H1 (cell line): ENCODE results near the gene BBS1. TPM values are rescaled to one million over a fixed set of nuclear protein-coding genes. Genes with fewer than 3 reads are reported as not detected.

Experiments used
- CBX5 ChIP-seq: fragments of 300-800, 300-1000 bp; sonication (generic); IDR thresholded peaks from 2 replicates; pipeline ENCODE4 v1.7.1; 2016; ENCODE audit warnings: antibody characterized with exemption, low read length, low read depth
- SAP30 ChIP-seq: fragments of 300-600 bp; sonication (generic); IDR thresholded peaks from 2 replicates; pipeline ENCODE4 v1.7.1; 2012; ENCODE audit warnings: low read length, moderate library complexity, mild to moderate bottlenecking, inconsistent platforms; ENCODE audit not compliant: insufficient read depth, insufficient replicate concordance
- SIX5 ChIP-seq: IDR thresholded peaks from 2 replicates; pipeline ENCODE4 v1.6.1; 2011; ENCODE audit warnings: mild to moderate bottlenecking, low read depth, low read length
- polyA plus RNA-seq, 7 experiments: library from polyadenylated mRNA; depleted of rRNA in 3 of 7; stranded (reverse) in 5 of 7; unstranded in 2 of 7; fragments of >200 nt in 5 of 7; fragments of 200-250 nt in 2 of 7; gene quantifications; 1 replicate in 5 of 7; 2 replicates in 1 of 7; 4 replicates in 1 of 7; pipeline versions ENCODE4 v1.2.1 to v1.2.3, GENCODE V29; 2011 to 2013; ENCODE audit warnings: missing spikeins in 2 of 7, mixed read lengths in 2 of 7
- total RNA-seq: library from RNA; stranded (reverse); fragmentation: NEBNext Ultra II Directional; extraction: Animal tissue kit (Norgen Biotek cat#: 25700); gene quantifications from 2 replicates; pipeline ENCODE4 v1.2.1, GENCODE V29; 2021
- TF ChIP-seq, protein P1 (sequence below): fragments of 300-600 bp; sonication (generic); IDR thresholded peaks from 2 replicates; pipeline ENCODE4 v1.7.1; 2012; ENCODE audit warnings: low read length, moderate library complexity, mild to moderate bottlenecking, inconsistent platforms; ENCODE audit not compliant: insufficient replicate concordance

Gene BBS1
- total and polyA plus RNA-seq, 2 of the 8 experiments (the other 6 are each of a cell fraction or from before 2014, with no cell fraction given), result 19.1 to 19.5 TPM

DNA sequence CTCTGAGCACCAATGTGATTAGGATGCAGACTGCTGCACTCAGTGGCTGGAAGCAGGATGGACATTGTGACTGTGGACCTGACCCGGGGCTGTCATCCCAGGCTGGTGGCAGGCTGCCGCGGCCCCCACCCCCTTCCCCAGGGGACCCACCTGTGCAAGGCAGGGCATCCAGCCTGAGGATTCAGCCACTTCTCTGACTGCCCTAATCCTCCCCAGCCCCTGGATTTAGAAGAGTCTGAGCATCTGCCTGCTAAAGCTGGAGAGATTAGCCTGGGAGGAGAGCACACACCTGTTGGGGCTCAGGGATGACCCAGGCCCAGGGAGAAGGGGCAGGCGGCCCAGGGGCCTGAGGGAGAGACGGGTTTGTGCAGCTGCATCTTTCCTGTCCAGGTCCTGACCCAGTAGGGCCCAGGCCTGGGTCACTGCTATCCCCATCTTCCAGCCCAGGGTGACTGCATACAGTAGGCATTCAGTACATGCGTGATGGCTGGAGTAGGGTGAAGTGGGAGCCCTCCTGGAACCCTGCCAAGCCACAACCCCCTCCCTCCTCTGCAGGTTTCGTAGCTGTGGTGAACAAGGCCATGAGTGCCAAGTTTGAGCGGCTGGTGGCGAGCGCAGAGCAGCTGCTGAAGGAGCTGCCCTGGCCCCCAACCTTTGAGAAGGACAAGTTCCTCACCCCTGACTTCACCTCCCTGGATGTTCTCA lies 18.1 kb upstream of the BBS1 start (continued):
- TF ChIP-seq, protein P1, sequence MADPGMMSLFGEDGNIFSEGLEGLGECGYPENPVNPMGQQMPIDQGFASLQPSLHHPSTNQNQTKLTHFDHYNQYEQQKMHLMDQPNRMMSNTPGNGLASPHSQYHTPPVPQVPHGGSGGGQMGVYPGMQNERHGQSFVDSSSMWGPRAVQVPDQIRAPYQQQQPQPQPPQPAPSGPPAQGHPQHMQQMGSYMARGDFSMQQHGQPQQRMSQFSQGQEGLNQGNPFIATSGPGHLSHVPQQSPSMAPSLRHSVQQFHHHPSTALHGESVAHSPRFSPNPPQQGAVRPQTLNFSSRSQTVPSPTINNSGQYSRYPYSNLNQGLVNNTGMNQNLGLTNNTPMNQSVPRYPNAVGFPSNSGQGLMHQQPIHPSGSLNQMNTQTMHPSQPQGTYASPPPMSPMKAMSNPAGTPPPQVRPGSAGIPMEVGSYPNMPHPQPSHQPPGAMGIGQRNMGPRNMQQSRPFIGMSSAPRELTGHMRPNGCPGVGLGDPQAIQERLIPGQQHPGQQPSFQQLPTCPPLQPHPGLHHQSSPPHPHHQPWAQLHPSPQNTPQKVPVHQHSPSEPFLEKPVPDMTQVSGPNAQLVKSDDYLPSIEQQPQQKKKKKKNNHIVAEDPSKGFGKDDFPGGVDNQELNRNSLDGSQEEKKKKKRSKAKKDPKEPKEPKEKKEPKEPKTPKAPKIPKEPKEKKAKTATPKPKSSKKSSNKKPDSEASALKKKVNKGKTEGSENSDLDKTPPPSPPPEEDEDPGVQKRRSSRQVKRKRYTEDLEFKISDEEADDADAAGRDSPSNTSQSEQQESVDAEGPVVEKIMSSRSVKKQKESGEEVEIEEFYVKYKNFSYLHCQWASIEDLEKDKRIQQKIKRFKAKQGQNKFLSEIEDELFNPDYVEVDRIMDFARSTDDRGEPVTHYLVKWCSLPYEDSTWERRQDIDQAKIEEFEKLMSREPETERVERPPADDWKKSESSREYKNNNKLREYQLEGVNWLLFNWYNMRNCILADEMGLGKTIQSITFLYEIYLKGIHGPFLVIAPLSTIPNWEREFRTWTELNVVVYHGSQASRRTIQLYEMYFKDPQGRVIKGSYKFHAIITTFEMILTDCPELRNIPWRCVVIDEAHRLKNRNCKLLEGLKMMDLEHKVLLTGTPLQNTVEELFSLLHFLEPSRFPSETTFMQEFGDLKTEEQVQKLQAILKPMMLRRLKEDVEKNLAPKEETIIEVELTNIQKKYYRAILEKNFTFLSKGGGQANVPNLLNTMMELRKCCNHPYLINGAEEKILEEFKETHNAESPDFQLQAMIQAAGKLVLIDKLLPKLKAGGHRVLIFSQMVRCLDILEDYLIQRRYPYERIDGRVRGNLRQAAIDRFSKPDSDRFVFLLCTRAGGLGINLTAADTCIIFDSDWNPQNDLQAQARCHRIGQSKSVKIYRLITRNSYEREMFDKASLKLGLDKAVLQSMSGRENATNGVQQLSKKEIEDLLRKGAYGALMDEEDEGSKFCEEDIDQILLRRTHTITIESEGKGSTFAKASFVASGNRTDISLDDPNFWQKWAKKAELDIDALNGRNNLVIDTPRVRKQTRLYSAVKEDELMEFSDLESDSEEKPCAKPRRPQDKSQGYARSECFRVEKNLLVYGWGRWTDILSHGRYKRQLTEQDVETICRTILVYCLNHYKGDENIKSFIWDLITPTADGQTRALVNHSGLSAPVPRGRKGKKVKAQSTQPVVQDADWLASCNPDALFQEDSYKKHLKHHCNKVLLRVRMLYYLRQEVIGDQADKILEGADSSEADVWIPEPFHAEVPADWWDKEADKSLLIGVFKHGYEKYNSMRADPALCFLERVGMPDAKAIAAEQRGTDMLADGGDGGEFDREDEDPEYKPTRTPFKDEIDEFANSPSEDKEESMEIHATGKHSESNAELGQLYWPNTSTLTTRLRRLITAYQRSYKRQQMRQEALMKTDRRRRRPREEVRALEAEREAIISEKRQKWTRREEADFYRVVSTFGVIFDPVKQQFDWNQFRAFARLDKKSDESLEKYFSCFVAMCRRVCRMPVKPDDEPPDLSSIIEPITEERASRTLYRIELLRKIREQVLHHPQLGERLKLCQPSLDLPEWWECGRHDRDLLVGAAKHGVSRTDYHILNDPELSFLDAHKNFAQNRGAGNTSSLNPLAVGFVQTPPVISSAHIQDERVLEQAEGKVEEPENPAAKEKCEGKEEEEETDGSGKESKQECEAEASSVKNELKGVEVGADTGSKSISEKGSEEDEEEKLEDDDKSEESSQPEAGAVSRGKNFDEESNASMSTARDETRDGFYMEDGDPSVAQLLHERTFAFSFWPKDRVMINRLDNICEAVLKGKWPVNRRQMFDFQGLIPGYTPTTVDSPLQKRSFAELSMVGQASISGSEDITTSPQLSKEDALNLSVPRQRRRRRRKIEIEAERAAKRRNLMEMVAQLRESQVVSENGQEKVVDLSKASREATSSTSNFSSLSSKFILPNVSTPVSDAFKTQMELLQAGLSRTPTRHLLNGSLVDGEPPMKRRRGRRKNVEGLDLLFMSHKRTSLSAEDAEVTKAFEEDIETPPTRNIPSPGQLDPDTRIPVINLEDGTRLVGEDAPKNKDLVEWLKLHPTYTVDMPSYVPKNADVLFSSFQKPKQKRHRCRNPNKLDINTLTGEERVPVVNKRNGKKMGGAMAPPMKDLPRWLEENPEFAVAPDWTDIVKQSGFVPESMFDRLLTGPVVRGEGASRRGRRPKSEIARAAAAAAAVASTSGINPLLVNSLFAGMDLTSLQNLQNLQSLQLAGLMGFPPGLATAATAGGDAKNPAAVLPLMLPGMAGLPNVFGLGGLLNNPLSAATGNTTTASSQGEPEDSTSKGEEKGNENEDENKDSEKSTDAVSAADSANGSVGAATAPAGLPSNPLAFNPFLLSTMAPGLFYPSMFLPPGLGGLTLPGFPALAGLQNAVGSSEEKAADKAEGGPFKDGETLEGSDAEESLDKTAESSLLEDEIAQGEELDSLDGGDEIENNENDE, result no peak
- TF ChIP-seq SIX5 (no peak), SAP30 (no peak), CBX5 (no peak)
